Nephron progenitor cell (in vitro differentiated cells): ENCODE results near the gene FNBP1.
"Not testable (repeated sequence)": the region's sequence is repeated elsewhere in the genome, so short reads cannot be mapped to it uniquely, and the experiment has no call there.

Source experiments
- DNase-seq: peaks from one replicate; pipeline ENCODE4 v3.0.0; 2021
- H3K27ac Mint-ChIP-seq: 2 replicates; pipeline ENCODE4 v1.8.0; 2021; ENCODE audit warnings: mild to moderate bottlenecking, moderate library complexity, mixed read lengths
- H3K27me3 Mint-ChIP-seq: 2 replicates; pipeline ENCODE4 v1.8.0; 2021; ENCODE audit warnings: mild to moderate bottlenecking, low read depth, mixed read lengths; ENCODE audit not compliant: poor library complexity
- H3K36me3 Mint-ChIP-seq: 2 replicates; pipeline ENCODE4 v1.8.0; 2021; ENCODE audit warnings: low read depth, mixed read lengths
- H3K4me1 Mint-ChIP-seq: 2 replicates; pipeline ENCODE4 v1.8.0; 2021; ENCODE audit warnings: mixed read lengths
- H3K4me3 Mint-ChIP-seq: 2 replicates; pipeline ENCODE4 v1.8.0; 2021; ENCODE audit warnings: mild to moderate bottlenecking, moderate library complexity, mixed read lengths
- H3K9me3 Mint-ChIP-seq: 2 replicates; pipeline ENCODE4 v1.8.0; 2021; ENCODE audit warnings: mild to moderate bottlenecking, moderate library complexity, mixed read lengths
- CTCF ChIP-seq: fragments of 200-600 bp; sonication (generic); IDR thresholded peaks from 2 replicates; pipeline ENCODE4 v1.5.0; 2021; ENCODE audit warnings: antibody characterized with exemption

FNBP1 gene

GRCh38 chr9:130022566-130023143 lies 20.3 kb downstream of the FNBP1 start:
- no peaks in the 10 kb centered on the region for H3K9me3 Mint-ChIP-seq
- H3K27ac Mint-ChIP-seq = peak overlapping the region; percentile 21
- DNase-seq = no peak
- no peak overlapping the region for H3K4me3 Mint-ChIP-seq
- H3K27me3 Mint-ChIP-seq = no peaks in the 10 kb centered on the region
- H3K36me3 Mint-ChIP-seq = peaks cover 7% of the 10 kb centered on the region
- no peaks in the 10 kb centered on the region for H3K4me1 Mint-ChIP-seq
- TF ChIP-seq CTCF = no peak

- H3K27me3 Mint-ChIP-seq, H3K4me3 Mint-ChIP-seq, H3K4me1 Mint-ChIP-seq, DNase-seq, H3K9me3 Mint-ChIP-seq, H3K27ac Mint-ChIP-seq: not testable (repeated sequence)
- H3K36me3 Mint-ChIP-seq = peaks cover 12% of the 10 kb centered on the region
These were observed 21.1 kb downstream of the FNBP1 start for GRCh38 chr9:130021842-130022241.

GRCh38 chr9:130021123-130021522 lies 21.9 kb downstream of the FNBP1 start:
- Mint-ChIP-seq H3K27me3 (no peaks in the 10 kb centered on the region), H3K36me3 (peaks cover 19% of the 10 kb centered on the region), H3K9me3 (peaks cover 12% of the 10 kb centered on the region), H3K27ac (no peak overlapping the region), H3K4me1 (no peaks in the 10 kb centered on the region), H3K4me3 (no peak overlapping the region)
- TF ChIP-seq CTCF = no peak
- no peak for DNase-seq

GRCh38 chr9:130020618-130021017 lies 22.4 kb downstream of the FNBP1 start:
- DNase-seq = no peak
- Mint-ChIP-seq H3K27ac (no peak overlapping the region), H3K36me3 (peaks cover 21% of the 10 kb centered on the region), H3K9me3 (peaks cover 13% of the 10 kb centered on the region), H3K4me1 (no peaks in the 10 kb centered on the region), H3K4me3 (no peak overlapping the region), H3K27me3 (no peaks in the 10 kb centered on the region)
- no peak for TF ChIP-seq CTCF

DNA sequence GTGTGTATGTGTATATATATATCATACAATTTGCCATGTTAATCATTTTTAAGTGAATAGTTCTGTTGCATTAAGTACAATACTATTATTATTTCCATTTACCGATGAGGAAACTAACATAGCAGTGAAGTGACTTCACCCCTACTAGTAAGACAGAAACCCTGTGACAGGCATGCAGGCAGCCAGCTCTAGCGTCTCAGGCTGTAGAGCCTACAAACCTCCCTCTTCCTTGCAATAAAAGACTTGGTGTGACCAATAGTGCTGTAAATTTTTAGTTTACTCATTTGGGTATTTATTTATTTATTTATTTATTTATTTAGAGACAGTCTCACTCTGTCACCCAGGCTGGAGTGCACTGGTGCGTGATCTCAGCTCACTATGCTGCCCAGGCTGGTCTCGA lies 24.7 kb downstream of the FNBP1 start:
- no peak overlapping the region for H3K4me3 Mint-ChIP-seq
- no peaks in the 10 kb centered on the region for H3K4me1 Mint-ChIP-seq
- no peaks in the 10 kb centered on the region for H3K27me3 Mint-ChIP-seq
- H3K9me3 Mint-ChIP-seq = peaks cover 19% of the 10 kb centered on the region
- DNase-seq = no peak
- peaks cover 25% of the 10 kb centered on the region for H3K36me3 Mint-ChIP-seq
- H3K27ac Mint-ChIP-seq = no peak overlapping the region
- no peak for TF ChIP-seq CTCF

- Mint-ChIP-seq H3K9me3 (peaks cover 19% of the 10 kb centered on the region), H3K36me3 (peaks cover 25% of the 10 kb centered on the region)
- H3K4me1 Mint-ChIP-seq, H3K4me3 Mint-ChIP-seq, DNase-seq, H3K27me3 Mint-ChIP-seq, H3K27ac Mint-ChIP-seq: not testable (repeated sequence)
These were observed 25.5 kb downstream of the FNBP1 start for GRCh38 chr9:130017510-130017909.

DNA sequence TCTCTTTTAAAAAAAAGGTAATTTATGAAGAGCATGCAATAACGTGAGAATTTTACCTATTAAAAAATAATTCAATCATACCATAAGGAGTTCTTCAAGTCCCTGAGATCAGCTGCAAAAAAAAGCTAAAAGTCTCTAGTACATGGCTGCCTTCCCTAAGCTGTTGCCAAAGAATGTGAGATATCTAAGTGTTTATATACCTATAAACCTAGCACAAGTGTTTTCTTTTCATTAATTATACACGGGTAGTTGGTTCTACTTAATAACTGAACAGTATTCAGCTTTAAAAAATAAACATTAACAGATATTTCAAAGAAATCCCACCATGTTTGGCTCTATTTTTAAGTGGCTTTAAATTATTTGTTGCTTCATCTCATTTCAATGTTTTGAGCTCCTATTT lies 25.9 kb downstream of the FNBP1 start:
- no peak for DNase-seq
- no peak for TF ChIP-seq CTCF
- no peak overlapping the region for H3K4me3 Mint-ChIP-seq
- peaks cover 25% of the 10 kb centered on the region for H3K36me3 Mint-ChIP-seq
- H3K27me3 Mint-ChIP-seq = no peaks in the 10 kb centered on the region
- H3K27ac Mint-ChIP-seq = no peak overlapping the region
- no peaks in the 10 kb centered on the region for H3K4me1 Mint-ChIP-seq
- H3K9me3 Mint-ChIP-seq = peaks cover 19% of the 10 kb centered on the region
